Heart right ventricle (tissue), 16 donors: ENCODE measurements around the gene FRY. TPM values are rescaled to one million over a fixed set of nuclear protein-coding genes. Genes with fewer than 3 reads are reported as not detected.

Experiments used
- ATAC-seq, 8 donors: fragments of 200-7000 bp; cut with Tn5 transposase; one replicate each; pipeline ENCODE4 v1.9.1; 2020; ENCODE audit warnings: mild to moderate bottlenecking in 8 of 8, moderate library complexity in 8 of 8, moderate number of reproducible peaks in 1 of 8
- DNase-seq, 2 donors: peaks; one replicate each; pipeline ENCODE4 v3.0.0-alpha.2; 2020
- H3K27ac ChIP-seq, 10 donors: fragments of 200-600 bp; sonication (generic) in 2 of 10; one replicate each; pipeline versions ENCODE4 v1.5.0 to v1.8.0; 2020 to 2022; ENCODE audit warnings: mild to moderate bottlenecking in 3 of 10
- H3K27me3 ChIP-seq, 7 donors: fragments of 200-600 bp; one replicate each; pipeline ENCODE4 v1.8.0; 2021 to 2022; ENCODE audit warnings: mild to moderate bottlenecking in 2 of 7
- H3K36me3 ChIP-seq, 9 donors: fragments of 200-600 bp; sonication (generic) in 1 of 9; one replicate each; pipeline versions ENCODE4 v1.5.0 to v1.8.0; 2020 to 2022; ENCODE audit warnings: mild to moderate bottlenecking in 2 of 9
- H3K4me1 ChIP-seq, 9 donors: fragments of 200-600 bp; sonication (generic) in 1 of 9; one replicate each; pipeline versions ENCODE4 v1.5.0 to v1.8.0; 2020 to 2022; ENCODE audit warnings: mild to moderate bottlenecking in 4 of 9
- H3K4me3 ChIP-seq, 10 donors: fragments of 200-600 bp; sonication (generic) in 2 of 10; one replicate each; pipeline versions ENCODE4 v1.5.0 to v1.8.0; 2020 to 2022; ENCODE audit warnings: mild to moderate bottlenecking in 7 of 10, moderate library complexity in 2 of 10
- H3K9me3 ChIP-seq, 11 donors: fragments of 200-600 bp in 10 of 11; sonication (generic) in 2 of 11; one replicate each; pipeline versions ENCODE4 v1.5.0 to v1.8.0; 2013 to 2022; ENCODE audit warnings: mild to moderate bottlenecking in 2 of 11, control low read depth in 1 of 11, moderate library complexity in 1 of 11
- CTCF ChIP-seq, 9 donors: fragments of 200-600 bp; sonication (generic) in 2 of 9; IDR thresholded peaks; one replicate each; pipeline versions ENCODE4 v1.5.0 to v1.8.0; 2021 to 2022; ENCODE audit warnings: antibody characterized with exemption in 9 of 9, mild to moderate bottlenecking in 5 of 9, moderate library complexity in 1 of 9
- WGBS, 2 donors: extraction: QIAGEN DNeasy Blood & Tissue Kit; methylation state at CpG; one replicate each; pipeline ENCODE4 v1.1.7; 2013; ENCODE audit warnings: inconsistent platforms in 1 of 2; 5-methylcytosine and 5-hydroxymethylcytosine counted together
- intact Hi-C, 10 donors: fragments of 100-400 bp; cut with DNase I; formaldehyde crosslinking; loops; one replicate each; pipeline versions ENCODE4 v1.11.1 to v1.14.2; 2022
- polyA plus RNA-seq, 2 donors: library from polyadenylated mRNA; stranded (reverse); fragments of 200-250 nt; gene quantifications; one replicate each; pipeline ENCODE4 v1.2.3, GENCODE V29; 2013
- total RNA-seq, 10 donors: library from RNA; stranded (reverse); fragmentation: NEBNext Ultra II Directional in 3 of 10; extraction: Animal tissue kit (Norgen Biotek cat#: 25700) in 3 of 10; gene quantifications; one replicate each; pipeline versions ENCODE4 v1.2.1 to v1.2.4, GENCODE V29; 2021 to 2023
- donor health status: Arrhythmogenic right ventricular cardiomyopathy.
- donor health status: ischemic (EF 13 %, LVEDD 7.1; RV severe dilation, severe dysfunction).
- donor health status: healthy with polysubstance abuse.
- donor health status: DM: no; HTN: yes; CAD: no.
- donor health status: DM: no; HTN: no; CAD: no.
- donor health status: ischemic (EF 25% LVEDD 6.9; RV normal size, moderate dysfunction).
- donor health status: ischemic (EF 25% LVEDD 5.7; RV mildly dilated, moderate dysfunction).
- donor health status: healthy.
- donor health status: DM: yes; HTN: yes; CAD: no.
- donor health status: Ischemic cardiomyopathy.
- donor health status: ischemic (EF 35%, LVEDD 5.7; RV mildly dilated, moderate dysfunction).
- donor health status: nonischemic (EF 11% LVEDD 7.7; RV severe dilation, severe dysfunction).
- donor health status: DM: yes; HTN: yes; CAD: no.
- donor health status: PGD.
- donor health status: ischemic (EF 29% LVEDD 5.4; RV normal size, mild dysfunction).
- donor health status: nonischemic (EF 23%, LVEDD 6.1; RV moderate dilation, normal function).

The FRY gene
- total and polyA plus RNA-seq, 12 donors, result 24.9 to 268 (median 207) TPM

GRCh38 chr13:32124743-32125142 is 93.2 kb downstream of the FRY start:
- 72 to 80% methylated on average over 3 of the region's 3 CpGs for WGBS, 2 donors
- TF ChIP-seq CTCF (IDR thresholded peaks at IDR 0.05), result no peak
- ATAC-seq, result peak in 5 of 8 donors; percentile 10 to 59 (median 23)

GRCh38 chr13:32125221-32125689 is 93.7 kb downstream of the FRY start:
- ATAC-seq, result peak; percentile 78 to 98 (median 91)
- 40 to 44% methylated on average over 4 of the region's 4 CpGs for WGBS, 2 donors
- intact Hi-C loops, result no loop called here

More at GRCh38 chr13:32124743-32125142, 93.2 kb downstream of the FRY start:
- Histone ChIP-seq H3K9me3 (peaks cover 0 to 14% (median 0%) of the 10 kb centered on the region in 11 donors), H3K4me1 (peaks cover 0 to 29% (median 22%) of the 10 kb centered on the region in 9 donors), H3K27me3 (no peaks in the 10 kb centered on the region), H3K36me3 (peaks cover 0 to 22% (median 0%) of the 10 kb centered on the region in 9 donors), H3K27ac (peak overlapping the region; percentile 36 to 86 (median 72)), H3K4me3 (no peak overlapping the region)
- intact Hi-C loops, result no loop called here
- no peak for DNase-seq

GRCh38 chr13:32125751-32126150 is 94.2 kb downstream of the FRY start:
- TF ChIP-seq CTCF (IDR thresholded peaks at IDR 0.05), result no peak
- peak overlapping the region; percentile 4 to 86 (median 70) for H3K27ac ChIP-seq
- H3K36me3 ChIP-seq, result peaks cover 0 to 25% (median 0%) of the 10 kb centered on the region in 9 donors
- peaks cover 0 to 29% (median 22%) of the 10 kb centered on the region in 9 donors for H3K4me1 ChIP-seq
- H3K9me3 ChIP-seq, result peaks cover 0 to 14% (median 0%) of the 10 kb centered on the region in 11 donors
- H3K4me3 ChIP-seq, result no peak overlapping the region
- no peak for DNase-seq
- 82 to 84% methylated on average over 4 of the region's 4 CpGs for WGBS, 2 donors
- no peak for ATAC-seq
- no peaks in the 10 kb centered on the region for H3K27me3 ChIP-seq
- intact Hi-C loops, result no loop called here

More at GRCh38 chr13:32125221-32125689, 93.7 kb downstream of the FRY start:
- peaks cover 0 to 22% (median 0%) of the 10 kb centered on the region in 9 donors for H3K36me3 ChIP-seq
- H3K27ac ChIP-seq, result peak overlapping the region; percentile 51 to 86 (median 72)
- H3K9me3 ChIP-seq, result peaks cover 0 to 14% (median 0%) of the 10 kb centered on the region in 11 donors
- H3K27me3 ChIP-seq, result no peaks in the 10 kb centered on the region
- TF ChIP-seq CTCF (IDR thresholded peaks at IDR 0.05), result no peak
- peak in 1 of 2 donors; percentile 28 for DNase-seq
- H3K4me3 ChIP-seq, result no peak overlapping the region
- peaks cover 0 to 29% (median 22%) of the 10 kb centered on the region in 9 donors for H3K4me1 ChIP-seq

- DNase-seq, result no peak
- peak in 5 of 8 donors; percentile 32 to 61 (median 52) for ATAC-seq
- intact Hi-C loops, result no loop called here
- no peak for TF ChIP-seq CTCF (IDR thresholded peaks at IDR 0.05)
- Histone ChIP-seq H3K4me1 (peaks cover 0 to 29% (median 22%) of the 10 kb centered on the region in 9 donors), H3K27me3 (no peaks in the 10 kb centered on the region), H3K36me3 (peaks cover 0 to 30% (median under 1%) of the 10 kb centered on the region in 9 donors), H3K4me3 (no peak overlapping the region), H3K27ac (peak overlapping the region; percentile 18 to 86 (median 70)), H3K9me3 (peaks cover 0 to 14% (median 0%) of the 10 kb centered on the region in 11 donors)
- WGBS, 2 donors, result 75 to 78% methylated on average over 3 of the region's 3 CpGs
Observed at GRCh38 chr13:32126278-32126677, 94.7 kb downstream of the FRY start.
